ENCODE results near the gene PDE4D.

DNA sequence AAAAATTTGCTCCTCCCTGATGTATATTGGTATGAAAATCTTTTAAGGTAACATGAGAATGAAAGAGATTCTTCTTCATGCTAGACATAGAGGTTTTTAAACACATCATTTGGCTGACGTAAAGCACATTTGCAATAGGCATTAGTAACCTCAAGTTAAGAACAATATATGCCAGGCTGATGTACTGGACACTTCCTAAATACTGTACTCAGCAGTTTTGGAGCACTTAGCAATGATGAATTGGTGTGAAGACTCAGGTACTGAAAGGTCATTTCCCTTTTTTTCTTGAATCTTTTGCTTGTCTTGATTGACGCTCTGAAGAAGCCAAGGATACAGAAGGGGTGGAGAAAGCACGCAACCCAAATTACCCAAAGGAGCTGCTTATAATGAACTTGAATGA lies 322.5 kb downstream of the PDE4D start:
- TF ChIP-seq POLR2A (IDR thresholded peaks at IDR 0.05; ENCODE audit: low read depth, low read length), result no peak
- TF ChIP-seq, protein P1, sequence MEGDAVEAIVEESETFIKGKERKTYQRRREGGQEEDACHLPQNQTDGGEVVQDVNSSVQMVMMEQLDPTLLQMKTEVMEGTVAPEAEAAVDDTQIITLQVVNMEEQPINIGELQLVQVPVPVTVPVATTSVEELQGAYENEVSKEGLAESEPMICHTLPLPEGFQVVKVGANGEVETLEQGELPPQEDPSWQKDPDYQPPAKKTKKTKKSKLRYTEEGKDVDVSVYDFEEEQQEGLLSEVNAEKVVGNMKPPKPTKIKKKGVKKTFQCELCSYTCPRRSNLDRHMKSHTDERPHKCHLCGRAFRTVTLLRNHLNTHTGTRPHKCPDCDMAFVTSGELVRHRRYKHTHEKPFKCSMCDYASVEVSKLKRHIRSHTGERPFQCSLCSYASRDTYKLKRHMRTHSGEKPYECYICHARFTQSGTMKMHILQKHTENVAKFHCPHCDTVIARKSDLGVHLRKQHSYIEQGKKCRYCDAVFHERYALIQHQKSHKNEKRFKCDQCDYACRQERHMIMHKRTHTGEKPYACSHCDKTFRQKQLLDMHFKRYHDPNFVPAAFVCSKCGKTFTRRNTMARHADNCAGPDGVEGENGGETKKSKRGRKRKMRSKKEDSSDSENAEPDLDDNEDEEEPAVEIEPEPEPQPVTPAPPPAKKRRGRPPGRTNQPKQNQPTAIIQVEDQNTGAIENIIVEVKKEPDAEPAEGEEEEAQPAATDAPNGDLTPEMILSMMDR (conservative IDR thresholded peaks at IDR 0.05; ENCODE audit: low read depth, low read length), result no peak
- TF ChIP-seq CHD1 (IDR thresholded peaks at IDR 0.05; ENCODE audit: low read depth, low read length), result no peak
- no peak for TF ChIP-seq MXI1 (IDR thresholded peaks at IDR 0.05; ENCODE audit: borderline replicate concordance, low read depth, low read length)
- no peak for TF ChIP-seq SMC3 (IDR thresholded peaks at IDR 0.05; ENCODE audit: low read depth, low read length)
- no peak for TF ChIP-seq RCOR1 (IDR thresholded peaks at IDR 0.05; ENCODE audit: insufficient replicate concordance, low read length)
- TF ChIP-seq CEBPB (IDR thresholded peaks at IDR 0.05; ENCODE audit: low read depth, low read length), result no peak
- TF ChIP-seq MAFK (IDR thresholded peaks at IDR 0.05; ENCODE audit: low read depth, low read length), result 0 out of 2 replicates have a peak, but pooled peaks have one; percentile 16

All from IMR-90 (cell line).